Panc1 (cell line): ENCODE measurements around the gene CDHR5. TPM values are rescaled to one million over a fixed set of nuclear protein-coding genes. Genes with fewer than 3 reads are reported as not detected.

Experiments
- ATAC-seq: fragments of 200-7000 bp; cut with Tn5 transposase; 2 replicates; pipeline ENCODE4 v1.9.1; 2020; ENCODE audit warnings: mild to moderate bottlenecking, moderate library complexity
- BruUV-seq: library from RNA; stranded (reverse); fragments of 400-500 nt; replicated peaks from 2 replicates; lab custom pipeline; 2021; lab: Mats Ljungman, UMichigan
- CTCF ChIA-PET: fragments of 300-600 bp; sonication (Branson Sonifier 250); formaldehyde crosslinking; loops from one replicate; lab custom pipeline; 2022; ENCODE audit warnings: antibody characterized with exemption; lab: Charles Lee
- POLR2A ChIA-PET: fragments of 300-600 bp; sonication (Branson Sonifier 250); formaldehyde crosslinking; loops from one replicate; lab custom pipeline; 2022; ENCODE audit warnings: antibody characterized with exemption; lab: Charles Lee
- DNase-seq: peaks from one replicate; pipeline ENCODE4 v3.0.0-alpha.2; 2010; ENCODE audit warnings: low read depth, low spot score
- H3K27ac ChIP-seq: 2 replicates; pipeline ENCODE4 v1.5.1; 2011; ENCODE audit warnings: mild to moderate bottlenecking, low read length, inconsistent platforms
- H3K27me3 ChIP-seq: fragments of 200-500 bp; sonication (Bioruptor generic); 2 replicates; pipeline ENCODE4 v1.6.0; 2014; ENCODE audit warnings: low read length, inconsistent platforms; ENCODE audit not compliant: control insufficient read depth, insufficient read depth
- H3K36me3 ChIP-seq: fragments of 200-500 bp; sonication (Bioruptor generic); 2 replicates; pipeline ENCODE4 v1.5.1; 2014; ENCODE audit warnings: inconsistent platforms, mild to moderate bottlenecking, low read length, moderate library complexity; ENCODE audit not compliant: control insufficient read depth, insufficient read depth
- H3K4me1 ChIP-seq: 2 replicates; pipeline ENCODE4 v1.5.1; 2011; ENCODE audit warnings: inconsistent platforms, mild to moderate bottlenecking, low read length, moderate library complexity; ENCODE audit not compliant: control insufficient read depth, insufficient read depth
- H3K4me3 ChIP-seq, 2 experiments: 2 replicates each; pipeline ENCODE4 v1.5.1; 2011 to 2012; ENCODE audit warnings: low read depth in 2 of 2, low read length in 2 of 2, mild to moderate bottlenecking in 2 of 2, inconsistent platforms in 1 of 2, moderate library complexity in 1 of 2
- H3K9me3 ChIP-seq: fragments of 200-500 bp; sonication (Bioruptor generic); 2 replicates; pipeline ENCODE4 v1.5.1; 2014; ENCODE audit warnings: low read depth, mild to moderate bottlenecking, inconsistent platforms, low read length, moderate library complexity; ENCODE audit not compliant: control insufficient read depth, insufficient read depth
- POLR2AphosphoS5 ChIP-seq: IDR thresholded peaks from 2 replicates; pipeline ENCODE4 v1.6.1; 2012; ENCODE audit warnings: mild to moderate bottlenecking, low read depth, low read length, moderate library complexity
- SIN3A ChIP-seq: IDR thresholded peaks from 2 replicates; pipeline ENCODE4 v1.6.1; 2012; ENCODE audit warnings: low read depth, mild to moderate bottlenecking, low read length, moderate library complexity, borderline replicate concordance; ENCODE audit not compliant: insufficient read depth
- TCF7L2 ChIP-seq: IDR thresholded peaks from 2 replicates; pipeline ENCODE4 v1.6.1; 2011; ENCODE audit warnings: mild to moderate bottlenecking, low read depth, low read length, inconsistent platforms
- in situ Hi-C: cut with HindIII; loops from 2 replicates; pipeline ENCODE4 v1.10.0; 2016; ENCODE audit warnings: low sequenced_read_pairs, low pct_unique_long_range_greater_than_20kb
- intact Hi-C: fragments of 100-400 bp; cut with micrococcal nuclease; formaldehyde crosslinking; loops from one replicate; pipeline ENCODE4 v1.10.0; 2022; ENCODE audit not compliant: unreplicated experiment
- total RNA-seq: library from RNA; stranded (reverse); gene quantifications from one replicate; pipeline ENCODE4 v1.2.1, GENCODE V29; 2021; ENCODE audit not compliant: unreplicated experiment
- TF ChIP-seq, protein P1 (sequence below), 2 experiments: IDR thresholded peaks; 2 replicates each; pipeline ENCODE4 v1.6.1; 2011 to 2012; ENCODE audit warnings: low read depth in 2 of 2, control low read depth in 1 of 2, low read length in 1 of 2, mild to moderate bottlenecking in 1 of 2, moderate library complexity in 1 of 2; ENCODE audit not compliant: insufficient read depth in 1 of 2
- TF ChIP-seq, protein P2 (sequence below): fragments of 450-650 bp; IDR thresholded peaks from 2 replicates; pipeline ENCODE4 v1.5.1; 2017; ENCODE audit warnings: mild to moderate bottlenecking

CDHR5 gene
- total RNA-seq, 1 experiment from 2014 or later, result not detected

DNA sequence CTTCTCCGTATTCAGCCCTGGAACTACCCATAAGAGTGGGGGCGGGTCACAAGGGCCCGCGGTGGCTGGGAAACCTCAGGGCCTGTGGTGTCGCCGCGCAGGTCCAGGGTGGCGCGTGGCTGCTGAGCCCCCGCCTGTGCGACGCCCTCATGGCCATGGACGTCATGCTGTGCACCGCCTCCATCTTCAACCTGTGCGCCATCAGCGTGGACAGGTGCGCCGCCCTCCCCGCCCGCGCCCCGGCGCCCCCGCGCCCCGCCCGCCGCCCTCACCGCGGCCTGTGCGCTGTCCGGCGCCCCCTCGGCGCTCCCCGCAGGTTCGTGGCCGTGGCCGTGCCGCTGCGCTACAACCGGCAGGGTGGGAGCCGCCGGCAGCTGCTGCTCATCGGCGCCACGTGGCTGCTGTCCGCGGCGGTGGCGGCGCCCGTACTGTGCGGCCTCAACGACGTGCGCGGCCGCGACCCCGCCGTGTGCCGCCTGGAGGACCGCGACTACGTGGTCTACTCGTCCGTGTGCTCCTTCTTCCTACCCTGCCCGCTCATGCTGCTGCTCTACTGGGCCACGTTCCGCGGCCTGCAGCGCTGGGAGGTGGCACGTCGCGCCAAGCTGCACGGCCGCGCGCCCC, 14.7 kb upstream of the CDHR5 start:
- ATAC-seq, result no peak

DNA sequence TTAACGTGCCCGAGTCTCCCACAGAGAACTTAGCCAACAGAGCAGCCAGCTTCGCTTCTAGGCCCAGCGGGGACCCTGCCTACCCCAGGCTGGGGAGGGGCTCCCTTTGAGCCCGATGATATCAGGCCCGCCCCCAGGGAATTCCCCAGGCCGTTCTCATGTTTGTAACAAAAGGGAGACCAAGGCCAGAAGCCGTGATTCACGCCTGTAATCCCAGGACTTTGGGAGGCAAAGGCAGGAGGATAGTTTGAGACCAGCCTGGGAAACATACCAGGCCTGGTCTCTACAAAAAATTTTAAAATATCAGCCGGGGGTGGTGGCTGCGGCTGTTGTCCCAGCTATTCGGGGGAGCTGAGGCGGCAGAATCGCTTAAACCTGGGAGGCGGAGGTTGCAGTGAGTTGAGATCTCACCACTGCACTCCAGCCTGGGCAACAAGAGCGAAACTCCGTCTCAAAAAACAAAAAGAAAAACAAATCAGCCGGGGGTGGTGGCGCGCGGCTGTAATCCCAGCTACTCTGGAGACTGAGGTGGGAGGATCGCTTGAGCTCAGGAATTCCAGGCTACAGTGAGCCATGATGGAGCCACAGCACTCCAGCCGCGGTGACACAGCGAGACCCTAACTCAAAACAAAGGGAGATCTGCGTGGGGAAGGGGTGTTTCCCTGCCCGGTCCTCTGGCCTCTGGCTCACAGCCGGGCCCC, 14.0 kb upstream of the CDHR5 start:
- H3K9me3 ChIP-seq, result no peaks in the 10 kb centered on the region
- DNase-seq (no peak), ATAC-seq (no peak)
- in situ Hi-C loops (no loop called here), intact Hi-C loops (no loop called here)
- no peaks in the 10 kb centered on the region for H3K36me3 ChIP-seq
- H3K4me3 ChIP-seq, result no peak overlapping the region
- H3K27ac ChIP-seq, result no peak overlapping the region
- ChIA-PET CTCF (no interaction called here), POLR2A (interaction anchor here (0.7 kb wide), 1 partner anchor 56 kb away, joined by 4 read pairs; no protein-coding TSS in a partner anchor)
- H3K4me1 ChIP-seq, result peaks cover 21% of the 10 kb centered on the region
- TF ChIP-seq TCF7L2 (no peak), POLR2AphosphoS5 (0 out of 2 replicates have a peak, but pooled peaks have one; percentile 36), SIN3A (no peak)
- H3K27me3 ChIP-seq, result no peaks in the 10 kb centered on the region
- no TSS peak for BruUV-seq

More for the DNA sequence above, 14.7 kb upstream of the CDHR5 start:
- Histone ChIP-seq H3K27me3 (no peaks in the 10 kb centered on the region), H3K4me1 (peaks cover 21% of the 10 kb centered on the region), H3K36me3 (no peaks in the 10 kb centered on the region), H3K27ac (no peak overlapping the region), H3K9me3 (no peaks in the 10 kb centered on the region), H3K4me3 (no peak overlapping the region)
- ChIA-PET CTCF (no interaction called here), POLR2A (interaction anchor here (0.7 kb wide), 1 partner anchor 55 kb away, joined by 4 read pairs; no protein-coding TSS in a partner anchor)
- TF ChIP-seq TCF7L2 (no peak), SIN3A (no peak), POLR2AphosphoS5 (no peak)
- TF ChIP-seq, protein P1, sequence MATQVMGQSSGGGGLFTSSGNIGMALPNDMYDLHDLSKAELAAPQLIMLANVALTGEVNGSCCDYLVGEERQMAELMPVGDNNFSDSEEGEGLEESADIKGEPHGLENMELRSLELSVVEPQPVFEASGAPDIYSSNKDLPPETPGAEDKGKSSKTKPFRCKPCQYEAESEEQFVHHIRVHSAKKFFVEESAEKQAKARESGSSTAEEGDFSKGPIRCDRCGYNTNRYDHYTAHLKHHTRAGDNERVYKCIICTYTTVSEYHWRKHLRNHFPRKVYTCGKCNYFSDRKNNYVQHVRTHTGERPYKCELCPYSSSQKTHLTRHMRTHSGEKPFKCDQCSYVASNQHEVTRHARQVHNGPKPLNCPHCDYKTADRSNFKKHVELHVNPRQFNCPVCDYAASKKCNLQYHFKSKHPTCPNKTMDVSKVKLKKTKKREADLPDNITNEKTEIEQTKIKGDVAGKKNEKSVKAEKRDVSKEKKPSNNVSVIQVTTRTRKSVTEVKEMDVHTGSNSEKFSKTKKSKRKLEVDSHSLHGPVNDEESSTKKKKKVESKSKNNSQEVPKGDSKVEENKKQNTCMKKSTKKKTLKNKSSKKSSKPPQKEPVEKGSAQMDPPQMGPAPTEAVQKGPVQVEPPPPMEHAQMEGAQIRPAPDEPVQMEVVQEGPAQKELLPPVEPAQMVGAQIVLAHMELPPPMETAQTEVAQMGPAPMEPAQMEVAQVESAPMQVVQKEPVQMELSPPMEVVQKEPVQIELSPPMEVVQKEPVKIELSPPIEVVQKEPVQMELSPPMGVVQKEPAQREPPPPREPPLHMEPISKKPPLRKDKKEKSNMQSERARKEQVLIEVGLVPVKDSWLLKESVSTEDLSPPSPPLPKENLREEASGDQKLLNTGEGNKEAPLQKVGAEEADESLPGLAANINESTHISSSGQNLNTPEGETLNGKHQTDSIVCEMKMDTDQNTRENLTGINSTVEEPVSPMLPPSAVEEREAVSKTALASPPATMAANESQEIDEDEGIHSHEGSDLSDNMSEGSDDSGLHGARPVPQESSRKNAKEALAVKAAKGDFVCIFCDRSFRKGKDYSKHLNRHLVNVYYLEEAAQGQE (IDR thresholded peaks at IDR 0.05; ENCODE audit: insufficient read depth in 1 of 2, low read depth in 2 of 2, low read length in 1 of 2), result no peak
- TF ChIP-seq, protein P2, sequence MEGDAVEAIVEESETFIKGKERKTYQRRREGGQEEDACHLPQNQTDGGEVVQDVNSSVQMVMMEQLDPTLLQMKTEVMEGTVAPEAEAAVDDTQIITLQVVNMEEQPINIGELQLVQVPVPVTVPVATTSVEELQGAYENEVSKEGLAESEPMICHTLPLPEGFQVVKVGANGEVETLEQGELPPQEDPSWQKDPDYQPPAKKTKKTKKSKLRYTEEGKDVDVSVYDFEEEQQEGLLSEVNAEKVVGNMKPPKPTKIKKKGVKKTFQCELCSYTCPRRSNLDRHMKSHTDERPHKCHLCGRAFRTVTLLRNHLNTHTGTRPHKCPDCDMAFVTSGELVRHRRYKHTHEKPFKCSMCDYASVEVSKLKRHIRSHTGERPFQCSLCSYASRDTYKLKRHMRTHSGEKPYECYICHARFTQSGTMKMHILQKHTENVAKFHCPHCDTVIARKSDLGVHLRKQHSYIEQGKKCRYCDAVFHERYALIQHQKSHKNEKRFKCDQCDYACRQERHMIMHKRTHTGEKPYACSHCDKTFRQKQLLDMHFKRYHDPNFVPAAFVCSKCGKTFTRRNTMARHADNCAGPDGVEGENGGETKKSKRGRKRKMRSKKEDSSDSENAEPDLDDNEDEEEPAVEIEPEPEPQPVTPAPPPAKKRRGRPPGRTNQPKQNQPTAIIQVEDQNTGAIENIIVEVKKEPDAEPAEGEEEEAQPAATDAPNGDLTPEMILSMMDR, result no peak
- in situ Hi-C loops, result no loop called here
- no TSS peak for BruUV-seq
- no peak for DNase-seq
- intact Hi-C loops, result no loop called here
